K562 (cell line): ENCODE measurements around the gene GALNT9. TPM values are rescaled to one million over a fixed set of nuclear protein-coding genes. Genes with fewer than 3 reads are reported as not detected.
A peak's percentile ranks its signal among the peaks of the same experiment; 100 is the strongest.

Experiments
- ATAC-seq: fragments of 200-7000 bp; cut with Tn5 transposase; 3 replicates; pipeline ENCODE4 v1.9.1; 2020; ENCODE audit warnings: moderate library complexity
- BruUV-seq: library from RNA; stranded (reverse); fragments of 400-500 nt; replicated peaks from 2 replicates; lab custom pipeline; 2021; lab: Mats Ljungman, UMichigan
- CTCF ChIA-PET: fragments of 300-600 bp; formaldehyde crosslinking; extraction: SDS; loops from one replicate; lab custom pipeline; 2021; ENCODE audit warnings: low intra/inter-chr PET ratio; lab: Yijun Ruan, JAX
- POLR2A ChIA-PET: fragments of 300-600, 350-650 bp; sonication (Branson Sonifier 250); formaldehyde crosslinking; extraction: SDS; loops from one replicate; lab custom pipeline; 2021; ENCODE audit warnings: antibody characterized with exemption, inconsistent platforms; lab: Yijun Ruan, JAX
- DNase-seq, 4 experiments: peaks; one replicate each; pipeline versions ENCODE4 v3.0.0 to v3.0.0-alpha.2; 2011 to 2018; ENCODE audit warnings: low spot score in 3 of 4, mixed read lengths in 3 of 4; ENCODE audit errors: extremely low read depth in 1 of 4
- FAIRE-seq: peaks from 2 replicates; lab custom pipeline; 2011; peaks lifted over from hg19 to GRCh38; lab: Jason Lieb, UNC
- H2AFZ ChIP-seq: 2 replicates; pipeline ENCODE4 v1.6.0; 2011; ENCODE audit warnings: low read depth, low read length, control low read depth, inconsistent platforms
- H3K27ac ChIP-seq: fragments of 200-600 bp; 3 replicates; pipeline ENCODE4 v1.8.0; 2011; ENCODE audit warnings: low read depth, mild to moderate bottlenecking, control low read depth, inconsistent platforms, low read length, moderate library complexity, mixed read lengths; ENCODE audit errors: extremely low read depth
- H3K27me3 ChIP-seq, 2 experiments: fragments of 300-600 bp in 1 of 2; 2 replicates in 1 of 2; 3 replicates in 1 of 2; pipeline versions ENCODE4 v1.6.0 to v1.8.0; 2011; ENCODE audit warnings: inconsistent platforms in 2 of 2, low read length in 2 of 2, mild to moderate bottlenecking in 1 of 2, mixed read lengths in 1 of 2, moderate library complexity in 1 of 2; ENCODE audit not compliant: control insufficient read depth in 2 of 2, insufficient read depth in 2 of 2
- H3K36me3 ChIP-seq: fragments of 300-600 bp; 3 replicates; pipeline ENCODE4 v1.8.0; 2011; ENCODE audit warnings: mild to moderate bottlenecking, low read length, inconsistent platforms; ENCODE audit not compliant: control insufficient read depth, insufficient read depth
- H3K4me1 ChIP-seq, 2 experiments: fragments of 200-600 bp in 1 of 2; replicated peaks in 1 of 2; 2 replicates in 1 of 2; 3 replicates in 1 of 2; pipeline versions ENCODE4 v1.5.1 to v1.8.0; 2011; ENCODE audit warnings: inconsistent platforms in 2 of 2, low read length in 2 of 2, mild to moderate bottlenecking in 1 of 2, mixed read lengths in 1 of 2, moderate library complexity in 1 of 2; ENCODE audit not compliant: control insufficient read depth in 2 of 2, insufficient read depth in 2 of 2
- H3K4me2 ChIP-seq: 2 replicates; pipeline ENCODE4 v1.6.1; 2011; ENCODE audit warnings: low read length, control low read depth, inconsistent platforms, mixed read lengths; ENCODE audit not compliant: insufficient read depth
- H3K4me3 ChIP-seq: fragments of 200-600 bp; sonication (generic), shearing (Covaris generic); 2 replicates; pipeline ENCODE4 v1.5.1; 2016; ENCODE audit warnings: control low read depth, inconsistent platforms
- H3K79me2 ChIP-seq: fragments of 200-600 bp; 3 replicates; pipeline ENCODE4 v1.8.0; 2011; ENCODE audit warnings: low read length, inconsistent platforms; ENCODE audit not compliant: control insufficient read depth, insufficient read depth
- H3K9ac ChIP-seq, 2 experiments: 2 replicates each; pipeline versions ENCODE4 v1.6.0 to v1.6.1; 2011; ENCODE audit warnings: low read depth in 2 of 2, low read length in 2 of 2, control low read depth in 1 of 2, inconsistent platforms in 1 of 2, mild to moderate bottlenecking in 1 of 2, mixed read lengths in 1 of 2; ENCODE audit not compliant: insufficient read depth in 1 of 2
- H3K9me1 ChIP-seq: one replicate; pipeline ENCODE4 v1.6.0; 2011; ENCODE audit warnings: inconsistent platforms, mild to moderate bottlenecking, low read length, moderate library complexity; ENCODE audit not compliant: control insufficient read depth, insufficient read depth
- H3K9me3 ChIP-seq: replicated peaks from 2 replicates; pipeline ENCODE4 v1.5.1; 2011; ENCODE audit warnings: low read depth, low read length, inconsistent platforms; ENCODE audit not compliant: control insufficient read depth, insufficient read depth
- H4K20me1 ChIP-seq: replicated peaks from 2 replicates; pipeline ENCODE4 v1.6.1; 2011; ENCODE audit warnings: low read length, inconsistent platforms, mixed read lengths; ENCODE audit not compliant: control insufficient read depth, insufficient read depth
- ATF7 ChIP-seq: fragments of 450-650 bp; IDR thresholded peaks from 2 replicates; pipeline ENCODE4 v1.7.1; 2014; ENCODE audit warnings: mild to moderate bottlenecking, moderate library complexity
- CBX1 ChIP-seq: sonication (generic); IDR thresholded peaks from 2 replicates; pipeline ENCODE4 v1.6.1; 2016; ENCODE audit warnings: antibody characterized with exemption, low read depth, mild to moderate bottlenecking
- DMBX1 ChIP-seq: fragments of 250-450 bp; sonication (Bioruptor Pico); IDR thresholded peaks from 2 replicates; pipeline ENCODE4 v1.8.0; 2022; ENCODE audit warnings: inconsistent platforms, mild to moderate bottlenecking, moderate library complexity, borderline replicate concordance
- KDM1A ChIP-seq, 2 experiments: fragments of 450-650 bp; IDR thresholded peaks; 2 replicates each; pipeline ENCODE4 v1.6.1; 2016; ENCODE audit warnings: mild to moderate bottlenecking in 2 of 2
- MYC ChIP-seq, 2 experiments: fragments of 250-450 bp in 1 of 2; sonication (Bioruptor Pico) in 1 of 2; IDR thresholded peaks; 2 replicates each; pipeline versions ENCODE4 v1.5.1 to v1.6.1; 2012 to 2021; ENCODE audit warnings: low read depth in 2 of 2, borderline replicate concordance in 1 of 2, improper control_type of control experiment in 1 of 2, low read length in 1 of 2, mild to moderate bottlenecking in 1 of 2, moderate library complexity in 1 of 2
- PKNOX1 ChIP-seq: fragments of 450-650 bp; IDR thresholded peaks from 2 replicates; pipeline ENCODE4 v1.6.1; 2016
- ZNF551 ChIP-seq: fragments of 250-450 bp; sonication (Bioruptor Pico); IDR thresholded peaks from 2 replicates; pipeline ENCODE4 v1.5.0; 2021; ENCODE audit warnings: mild to moderate bottlenecking, moderate library complexity
- WGBS: fragments of 100-300 bp; shearing (Covaris generic); methylation state at CpG from one replicate; pipeline ENCODE4 v1.1.6; 2016; ENCODE audit warnings: low coverage, mixed read lengths; ENCODE audit not compliant: insufficient coverage; ENCODE audit errors: missing lambda C conversion rate; 5-methylcytosine and 5-hydroxymethylcytosine counted together
- in situ Hi-C: fragments of 300-500 bp; cut with MboI; formaldehyde crosslinking; loops from 4 replicates; pipeline ENCODE4 v1.15.0; 2018; ENCODE audit warnings: inconsistent platforms, mixed read lengths
- intact Hi-C: fragments of 100-400 bp; cut with micrococcal nuclease; formaldehyde crosslinking; loops from 2 replicates; pipeline ENCODE4 v1.14.2; 2022
- polyA plus RNA-seq, 8 experiments: library from polyadenylated mRNA; depleted of rRNA in 4 of 8; stranded (reverse) in 5 of 8; unstranded in 3 of 8; fragments of >200 nt; fragmentation: Nextera tagmentation in 2 of 8; fragmentation: Illumina TruSeq in 1 of 8; extraction: Ambion mirVana in 2 of 8; extraction: Trizol in 1 of 8; gene quantifications; 2 replicates each; pipeline versions ENCODE4 v1.2.1 to v1.2.3, GENCODE V29; 2011 to 2014; ENCODE audit warnings: inconsistent platforms in 1 of 8, missing spikeins in 1 of 8
- total RNA-seq, 7 experiments: library from RNA; depleted of rRNA in 6 of 7; stranded (reverse); fragments of >200 nt in 6 of 7; fragmentation: Illumina TruSeq in 2 of 7; extraction: Trizol in 2 of 7; gene quantifications; 2 replicates each; pipeline versions ENCODE4 v1.2.1 to v1.2.3, GENCODE V29; 2011 to 2021; ENCODE audit warnings: low replicate concordance in 1 of 7
- TF ChIP-seq, protein P1 (sequence below): sonication (generic); formaldehyde crosslinking; IDR thresholded peaks from 2 replicates; pipeline ENCODE4 v1.8.1; 2023; ENCODE audit warnings: mild to moderate bottlenecking, missing genetic modification reagents, moderate library complexity
- TF ChIP-seq, protein P2 (sequence below): sonication (generic); formaldehyde crosslinking; IDR thresholded peaks from 2 replicates; pipeline ENCODE4 v1.9.0; 2022; ENCODE audit warnings: mild to moderate bottlenecking, missing genetic modification reagents
- TF ChIP-seq, protein P3 (sequence below): sonication (generic); formaldehyde crosslinking; IDR thresholded peaks from 2 replicates; pipeline ENCODE4 v1.8.0; 2022; ENCODE audit warnings: missing genetic modification reagents, mild to moderate bottlenecking, moderate library complexity, borderline replicate concordance
- TF ChIP-seq, protein P4 (sequence below), 3 experiments: IDR thresholded peaks in 2 of 3; conservative IDR thresholded peaks in 1 of 3; 2 replicates each; pipeline ENCODE4 v1.5.1; 2011 to 2012; ENCODE audit warnings: low read length in 3 of 3, mild to moderate bottlenecking in 3 of 3, control low read depth in 2 of 3, improper control_type of control experiment in 1 of 3, inconsistent platforms in 1 of 3, low read depth in 1 of 3, mixed read lengths in 1 of 3, moderate library complexity in 1 of 3; ENCODE audit not compliant: insufficient read depth in 2 of 3

Gene GALNT9
- total and polyA plus RNA-seq, 9 of the 15 experiments (the other 6 are each of a cell fraction or from before 2014, with no cell fraction given): not detected

DNA sequence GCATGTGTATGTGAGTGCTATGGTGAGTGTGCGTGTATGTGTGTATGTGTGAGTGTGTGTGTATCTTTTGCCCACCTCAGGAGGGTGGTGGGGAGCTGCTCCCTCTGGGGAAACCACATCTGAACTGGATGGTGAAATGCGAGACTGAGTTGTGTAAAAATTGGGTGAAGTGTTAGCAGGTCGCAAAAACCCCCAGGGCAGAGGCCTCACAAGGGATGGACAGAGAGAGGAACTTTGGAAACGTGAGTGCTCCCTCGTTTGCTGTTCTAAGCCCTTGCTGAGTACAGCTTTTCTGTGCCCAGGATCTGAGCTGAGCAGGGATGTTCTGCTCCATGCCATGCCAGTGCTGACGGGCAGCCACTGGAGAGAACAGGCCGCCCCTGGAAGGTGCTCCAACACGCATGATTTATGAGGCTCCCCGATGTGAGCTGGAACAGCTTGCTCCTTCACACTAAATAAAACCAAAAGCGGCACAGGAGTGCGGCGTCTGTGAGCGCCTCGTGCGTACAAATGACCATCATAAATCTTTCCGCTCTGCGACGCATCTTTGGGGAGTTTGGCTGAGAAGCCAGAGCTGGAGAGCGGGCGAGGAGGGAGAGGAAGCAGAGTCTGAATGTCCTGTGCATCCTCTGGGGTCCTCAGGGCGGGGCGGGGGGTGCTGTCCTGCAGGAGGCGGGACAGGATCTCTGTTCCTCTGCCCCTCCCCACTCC is 14.1 kb upstream of the GALNT9 start (continued):
- TF ChIP-seq MYC (IDR thresholded peaks at IDR 0.05; ENCODE audit: low read depth, low read length) (no peak), MYC (CRISPR knock-in tag; IDR thresholded peaks at IDR 0.05; ENCODE audit: borderline replicate concordance, low read depth) (no peak), DMBX1 (CRISPR knock-in tag) (no peak), ATF7 (no peak)
- TF ChIP-seq, protein P1, sequence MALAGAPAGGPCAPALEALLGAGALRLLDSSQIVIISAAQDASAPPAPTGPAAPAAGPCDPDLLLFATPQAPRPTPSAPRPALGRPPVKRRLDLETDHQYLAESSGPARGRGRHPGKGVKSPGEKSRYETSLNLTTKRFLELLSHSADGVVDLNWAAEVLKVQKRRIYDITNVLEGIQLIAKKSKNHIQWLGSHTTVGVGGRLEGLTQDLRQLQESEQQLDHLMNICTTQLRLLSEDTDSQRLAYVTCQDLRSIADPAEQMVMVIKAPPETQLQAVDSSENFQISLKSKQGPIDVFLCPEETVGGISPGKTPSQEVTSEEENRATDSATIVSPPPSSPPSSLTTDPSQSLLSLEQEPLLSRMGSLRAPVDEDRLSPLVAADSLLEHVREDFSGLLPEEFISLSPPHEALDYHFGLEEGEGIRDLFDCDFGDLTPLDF (CRISPR knock-in tag): no peak

GRCh38 chr12:132342251-132343227 is 13.2 kb upstream of the GALNT9 start:
- H3K4me3 ChIP-seq: no peak overlapping the region
- no TSS peak for BruUV-seq
- H3K27ac ChIP-seq: no peak overlapping the region
- no peak overlapping the region for H3K4me2 ChIP-seq
- no peak for FAIRE-seq
- H3K9me3 ChIP-seq: peaks cover 6% of the 10 kb centered on the region
- H2AFZ ChIP-seq: no peak overlapping the region
- intact Hi-C loops (no loop called here), in situ Hi-C loops (no loop called here)
- no peaks in the 10 kb centered on the region for H3K79me2 ChIP-seq
- 9% methylated on average over 20 of the region's 24 CpGs for WGBS
- CTCF ChIA-PET: no interaction called here
- H3K27me3 ChIP-seq: peaks cover 49 to 91% of the 10 kb centered on the region in 2 experiments; a peak in 4 of 5 replicates
- no peaks in the 10 kb centered on the region for H3K9me1 ChIP-seq
- peak; percentile 65 for ATAC-seq
- H4K20me1 ChIP-seq: peaks cover 5% of the 10 kb centered on the region
- DNase-seq: no peak
- H3K36me3 ChIP-seq: no peaks in the 10 kb centered on the region
- peaks cover 0 to 11% of the 10 kb centered on the region in 2 experiments; a peak in 1 of 5 replicates for H3K4me1 ChIP-seq
- H3K9ac ChIP-seq: no peak overlapping the region
- POLR2A ChIA-PET: no interaction called here
- TF ChIP-seq, protein P2, sequence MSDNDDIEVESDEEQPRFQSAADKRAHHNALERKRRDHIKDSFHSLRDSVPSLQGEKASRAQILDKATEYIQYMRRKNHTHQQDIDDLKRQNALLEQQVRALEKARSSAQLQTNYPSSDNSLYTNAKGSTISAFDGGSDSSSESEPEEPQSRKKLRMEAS (CRISPR knock-in tag): peak; percentile 50; the same call in 1 of the 2 replicates
- TF ChIP-seq KDM1A (IDR thresholded peaks at IDR 0.05): peak in 1 of 2 experiments; percentile 78; a peak in 1 of 4 replicates
- TF ChIP-seq ZNF551 (CRISPR knock-in tag): no peak
- TF ChIP-seq, protein P3, sequence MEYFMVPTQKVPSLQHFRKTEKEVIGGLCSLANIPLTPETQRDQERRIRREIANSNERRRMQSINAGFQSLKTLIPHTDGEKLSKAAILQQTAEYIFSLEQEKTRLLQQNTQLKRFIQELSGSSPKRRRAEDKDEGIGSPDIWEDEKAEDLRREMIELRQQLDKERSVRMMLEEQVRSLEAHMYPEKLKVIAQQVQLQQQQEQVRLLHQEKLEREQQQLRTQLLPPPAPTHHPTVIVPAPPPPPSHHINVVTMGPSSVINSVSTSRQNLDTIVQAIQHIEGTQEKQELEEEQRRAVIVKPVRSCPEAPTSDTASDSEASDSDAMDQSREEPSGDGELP (CRISPR knock-in tag): 0 out of 2 replicates have a peak, but pooled peaks have one; percentile 19
- TF ChIP-seq, protein P4, sequence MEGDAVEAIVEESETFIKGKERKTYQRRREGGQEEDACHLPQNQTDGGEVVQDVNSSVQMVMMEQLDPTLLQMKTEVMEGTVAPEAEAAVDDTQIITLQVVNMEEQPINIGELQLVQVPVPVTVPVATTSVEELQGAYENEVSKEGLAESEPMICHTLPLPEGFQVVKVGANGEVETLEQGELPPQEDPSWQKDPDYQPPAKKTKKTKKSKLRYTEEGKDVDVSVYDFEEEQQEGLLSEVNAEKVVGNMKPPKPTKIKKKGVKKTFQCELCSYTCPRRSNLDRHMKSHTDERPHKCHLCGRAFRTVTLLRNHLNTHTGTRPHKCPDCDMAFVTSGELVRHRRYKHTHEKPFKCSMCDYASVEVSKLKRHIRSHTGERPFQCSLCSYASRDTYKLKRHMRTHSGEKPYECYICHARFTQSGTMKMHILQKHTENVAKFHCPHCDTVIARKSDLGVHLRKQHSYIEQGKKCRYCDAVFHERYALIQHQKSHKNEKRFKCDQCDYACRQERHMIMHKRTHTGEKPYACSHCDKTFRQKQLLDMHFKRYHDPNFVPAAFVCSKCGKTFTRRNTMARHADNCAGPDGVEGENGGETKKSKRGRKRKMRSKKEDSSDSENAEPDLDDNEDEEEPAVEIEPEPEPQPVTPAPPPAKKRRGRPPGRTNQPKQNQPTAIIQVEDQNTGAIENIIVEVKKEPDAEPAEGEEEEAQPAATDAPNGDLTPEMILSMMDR (IDR thresholded peaks at IDR 0.05 in 2 of 3, conservative IDR thresholded peaks at IDR 0.05 in 1 of 3; ENCODE audit: insufficient read depth in 2 of 3, low read depth in 1 of 3, low read length in 3 of 3): peak; percentile 35 to 87 (median 43)
- TF ChIP-seq PKNOX1: peak; percentile 35; the same call in 1 of the 2 replicates
- no peak for TF ChIP-seq CBX1
